Kidney (tissue), 14 donors: ENCODE measurements around the gene PITPNM1. TPM values are rescaled to one million over a fixed set of nuclear protein-coding genes. Genes with fewer than 3 reads are reported as not detected.

Experiments
- DNase-seq, 5 donors: peaks; one replicate each; pipeline ENCODE4 v3.0.0-alpha.2; 2013 to 2020
- FAIRE-seq: peaks from 2 replicates; lab custom pipeline; 2012; peaks lifted over from hg19 to GRCh38; lab: Jason Lieb, UNC
- H3K27ac ChIP-seq, 2 donors: one replicate each; pipeline ENCODE4 v1.7.0; 2013; ENCODE audit warnings: low read depth in 2 of 2, low read length in 2 of 2, inconsistent platforms in 1 of 2
- H3K27me3 ChIP-seq: one replicate; pipeline ENCODE4 v1.7.1; 2013; ENCODE audit warnings: low read length, inconsistent platforms; ENCODE audit not compliant: control insufficient read depth, insufficient read depth
- H3K36me3 ChIP-seq, 3 donors: one replicate each; pipeline versions ENCODE4 v1.7.0 to v1.7.1; 2013; ENCODE audit warnings: low read length in 3 of 3, control low read depth in 1 of 3, inconsistent platforms in 1 of 3; ENCODE audit not compliant: insufficient read depth in 3 of 3, control insufficient read depth in 2 of 3
- H3K4me1 ChIP-seq, 3 donors: one replicate each; pipeline versions ENCODE4 v1.7.0 to v1.7.1; 2013; ENCODE audit warnings: low read length in 3 of 3, inconsistent platforms in 1 of 3, low read depth in 1 of 3; ENCODE audit not compliant: control insufficient read depth in 2 of 3, insufficient read depth in 2 of 3
- H3K4me3 ChIP-seq, 3 donors: one replicate each; pipeline versions ENCODE4 v1.7.0 to v1.8.1; 2013; ENCODE audit warnings: low read length in 3 of 3, control low read depth in 1 of 3, inconsistent platforms in 1 of 3
- H3K9ac ChIP-seq, 3 donors: one replicate each; pipeline versions ENCODE4 v1.7.0 to v1.7.1; 2013; ENCODE audit warnings: low read length in 3 of 3, control low read depth in 1 of 3, inconsistent platforms in 1 of 3
- H3K9me3 ChIP-seq, 3 donors: one replicate each; pipeline versions ENCODE4 v1.7.0 to v1.7.1; 2013; ENCODE audit warnings: low read length in 3 of 3, control low read depth in 1 of 3, inconsistent platforms in 1 of 3; ENCODE audit not compliant: control insufficient read depth in 2 of 3, insufficient read depth in 1 of 3
- CTCF ChIP-seq: IDR thresholded peaks from 3 replicates; pipeline ENCODE4 v1.5.1; 2012; ENCODE audit warnings: mild to moderate bottlenecking, moderate library complexity, borderline replicate concordance; ENCODE audit not compliant: insufficient read depth; ENCODE audit errors: extremely low read depth
- intact Hi-C: fragments of 100-400 bp; cut with DNase I; formaldehyde crosslinking; loops from one replicate; pipeline ENCODE4 v1.11.1; 2022
- polyA plus RNA-seq: library from polyadenylated mRNA; stranded (reverse); fragments of 350-450 nt; fragmentation: Illumina TruSeq; extraction: RNeasy Lipid Tissue Mini Kit (QIAGEN cat#74804); gene quantifications from one replicate; pipeline ENCODE4 v1.2.3, GENCODE V29; 2014; ENCODE audit warnings: low read depth, low replicate concordance; ENCODE audit not compliant: insufficient read depth
- total RNA-seq: library from RNA; stranded (reverse); fragmentation: NEBNext Ultra II Directional; extraction: Animal tissue kit (Norgen Biotek cat#: 25700); gene quantifications from one replicate; pipeline ENCODE4 v1.2.1, GENCODE V29; 2021
- donor health status: control.
- donor health status: control.
- donor health status: control.
- donor health status: control.
- donor health status: control.
- donor health status: DM: yes; HTN: yes; CAD: no.
- donor health status: Normal renal cell carcinoma (clear cell type).

Gene PITPNM1
- total and polyA plus RNA-seq, 2 donors from 2014 or later, result 19.3 to 74.7 TPM

- no peaks in the 10 kb centered on the region for H3K27me3 ChIP-seq
- no peak for FAIRE-seq
- no peaks in the 10 kb centered on the region for H3K4me1 ChIP-seq
- H3K36me3 ChIP-seq, result no peaks in the 10 kb centered on the region
- intact Hi-C loops, result no loop called here
- no peak overlapping the region for H3K27ac ChIP-seq
- no peak overlapping the region for H3K9ac ChIP-seq
- no peak for TF ChIP-seq CTCF
- DNase-seq, result peak in 1 of 5 donors; percentile 62
- H3K9me3 ChIP-seq, result no peaks in the 10 kb centered on the region
- H3K4me3 ChIP-seq, result no peak overlapping the region
Measured at GRCh38 chr11:67521924-67522323, 16.8 kb upstream of the PITPNM1 start.

- Histone ChIP-seq H3K4me1 (no peaks in the 10 kb centered on the region), H3K9ac (no peak overlapping the region), H3K36me3 (no peaks in the 10 kb centered on the region), H3K27me3 (no peaks in the 10 kb centered on the region), H3K4me3 (no peak overlapping the region), H3K27ac (no peak overlapping the region), H3K9me3 (no peaks in the 10 kb centered on the region)
- DNase-seq (peak in 1 of 5 donors; percentile 40), FAIRE-seq (no peak)
- no peak for TF ChIP-seq CTCF
- intact Hi-C loops, result no loop called here
Measured at GRCh38 chr11:67520856-67521824, 16.0 kb upstream of the PITPNM1 start.

GRCh38 chr11:67519726-67520125 is 14.6 kb upstream of the PITPNM1 start:
- Histone ChIP-seq H3K36me3 (no peaks in the 10 kb centered on the region), H3K9me3 (no peaks in the 10 kb centered on the region), H3K4me3 (no peak overlapping the region), H3K27me3 (no peaks in the 10 kb centered on the region), H3K4me1 (no peaks in the 10 kb centered on the region), H3K9ac (no peak overlapping the region), H3K27ac (no peak overlapping the region)
- intact Hi-C loops, result no loop called here
- DNase-seq (peak in 1 of 5 donors; percentile 68), FAIRE-seq (no peak)
- no peak for TF ChIP-seq CTCF
